Retinal pigment epithelial cell (primary cell): ENCODE measurements around the gene PLEKHA5.
A peak's percentile ranks its signal among the peaks of the same experiment; 100 is the strongest.

Source experiments
- DNase-seq: peaks from one replicate; pipeline ENCODE4 v3.0.0-alpha.2; 2010; ENCODE audit warnings: low read depth
- H3K4me3 ChIP-seq: 2 replicates; pipeline ENCODE4 v1.5.1; 2011; ENCODE audit warnings: mild to moderate bottlenecking, low read length, control low read depth, moderate library complexity
- CTCF ChIP-seq: conservative IDR thresholded peaks from 2 replicates; pipeline ENCODE4 v1.5.1; 2011; ENCODE audit warnings: low read depth, low read length, control low read depth, inconsistent platforms

Gene PLEKHA5

GRCh38 chr12:19209661-19210060 is 80.1 kb downstream of the PLEKHA5 start:
- no peak overlapping the region for H3K4me3 ChIP-seq
- DNase-seq: no peak
- no peak for TF ChIP-seq CTCF

- H3K4me3 ChIP-seq: no peak overlapping the region
- no peak for TF ChIP-seq CTCF
- no peak for DNase-seq
Measured at GRCh38 chr12:19211802-19212201, 82.3 kb downstream of the PLEKHA5 start.

- TF ChIP-seq CTCF: no peak
- H3K4me3 ChIP-seq: no peak overlapping the region
- no peak for DNase-seq
Measured at GRCh38 chr12:19212245-19212644, 82.7 kb downstream of the PLEKHA5 start.

GRCh38 chr12:19214020-19214419 is 84.5 kb downstream of the PLEKHA5 start:
- H3K4me3 ChIP-seq: no peak overlapping the region
- TF ChIP-seq CTCF: no peak
- no peak for DNase-seq

GRCh38 chr12:19215115-19215514 is 85.6 kb downstream of the PLEKHA5 start:
- no peak for TF ChIP-seq CTCF
- no peak overlapping the region for H3K4me3 ChIP-seq
- no peak for DNase-seq

DNA sequence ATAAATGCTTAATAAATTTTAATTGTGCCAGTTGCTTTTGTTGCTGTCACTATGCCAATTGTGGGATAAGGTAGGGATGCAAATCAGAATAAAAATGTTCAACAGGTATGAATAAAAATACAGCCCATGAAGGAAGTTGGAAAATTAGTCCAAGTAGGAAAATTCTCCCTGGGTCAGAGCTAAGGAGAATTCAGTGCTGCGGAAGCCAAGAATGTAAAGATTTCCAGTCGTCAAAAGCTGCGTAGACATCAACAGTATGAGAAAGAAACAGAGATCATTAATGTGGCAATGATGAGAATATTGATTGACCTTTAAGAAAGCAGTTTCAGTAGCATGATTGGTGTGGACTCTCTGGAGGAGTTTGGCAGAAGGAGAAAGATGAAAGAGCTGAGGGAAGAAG is 87.9 kb downstream of the PLEKHA5 start:
- TF ChIP-seq CTCF: no peak
- no peak overlapping the region for H3K4me3 ChIP-seq
- DNase-seq: no peak

- TF ChIP-seq CTCF: no peak
- H3K4me3 ChIP-seq: no peak overlapping the region
- peak; percentile 61 for DNase-seq
Measured at GRCh38 chr12:19220205-19220604, 90.7 kb downstream of the PLEKHA5 start.
